Skin epidermis (tissue), 12 donors: ENCODE measurements around the gene ATP1B1.
"Not testable (repeated sequence)": the region's sequence is repeated elsewhere in the genome, so short reads cannot be mapped to it uniquely, and the experiment has no call there.

ENCODE experiments used
- H3K27ac ChIP-seq, 21 experiments: fragments of 200-600 bp; sonication (generic) in 11 of 21; one replicate each; pipeline ENCODE4 v1.5.0; 2020; ENCODE audit warnings: mild to moderate bottlenecking in 3 of 21, inconsistent platforms in 2 of 21, moderate library complexity in 2 of 21
- H3K4me3 ChIP-seq, 7 experiments: fragments of 200-600 bp; sonication (generic) in 2 of 7; one replicate each; pipeline ENCODE4 v1.5.0; 2020; ENCODE audit warnings: inconsistent platforms in 2 of 7, mild to moderate bottlenecking in 2 of 7, moderate library complexity in 1 of 7

The ATP1B1 gene

DNA sequence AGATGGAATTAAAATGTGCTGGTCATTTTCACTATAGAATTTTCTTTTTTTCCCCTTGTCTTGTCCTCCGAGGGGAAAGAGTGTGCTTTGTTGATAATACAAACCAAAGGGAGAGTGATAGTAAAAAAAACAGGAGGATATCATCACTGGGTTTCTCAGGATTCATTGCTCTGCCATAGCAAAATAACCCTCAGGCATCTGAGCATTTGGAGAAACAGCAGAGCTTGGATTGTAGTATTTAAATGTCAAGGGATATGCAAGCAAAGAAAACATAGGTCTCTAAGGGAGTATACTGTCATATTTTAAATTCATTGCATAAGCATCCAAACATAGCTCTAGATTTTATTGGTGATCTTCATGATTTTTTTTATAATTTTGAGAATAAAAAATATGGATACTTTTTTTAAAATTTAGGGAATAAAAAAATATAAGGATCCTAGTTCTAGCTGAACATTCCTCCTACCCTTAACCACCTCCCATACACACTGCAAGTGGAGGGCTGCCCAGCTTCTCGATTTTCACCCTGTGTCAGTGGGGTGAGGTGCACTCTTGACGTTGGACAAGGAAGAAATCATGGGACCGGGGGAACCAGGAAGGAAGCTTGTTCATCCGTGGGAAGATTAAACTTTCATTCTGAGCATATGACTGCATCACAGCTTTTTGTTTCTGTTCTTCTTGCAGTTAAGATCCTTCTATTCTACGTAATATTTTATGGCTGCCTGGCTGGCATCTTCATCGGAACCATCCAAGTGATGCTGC lies 4.4 kb downstream of the ATP1B1 start:
- Histone ChIP-seq H3K4me3 (no peak overlapping the region), H3K27ac (peak overlapping the region in 4 of 21 experiments; percentile 1 to 85 (median 31))

DNA sequence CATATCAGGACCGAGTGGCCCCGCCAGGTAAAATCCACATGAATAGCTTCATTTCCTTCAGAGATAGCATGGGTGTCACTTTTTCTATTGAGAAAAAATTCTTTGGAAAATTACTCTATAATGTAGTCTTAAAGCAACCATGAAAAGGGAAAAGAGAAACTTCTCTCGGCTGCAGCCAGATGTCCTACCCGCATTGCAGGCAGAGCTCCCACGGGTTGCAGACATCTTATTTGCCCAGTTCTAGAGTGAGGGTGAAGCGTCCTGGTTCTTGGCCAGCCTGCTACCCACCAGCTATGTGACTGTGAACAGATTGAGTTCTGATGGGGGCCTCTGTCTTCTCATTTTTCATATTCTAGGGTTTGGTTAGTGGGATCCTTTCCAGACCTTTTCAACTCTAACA lies 5.0 kb downstream of the ATP1B1 start:
- Histone ChIP-seq H3K27ac (peak overlapping the region in 2 of 21 experiments; percentile 1 to 9), H3K4me3 (no peak overlapping the region)

DNA sequence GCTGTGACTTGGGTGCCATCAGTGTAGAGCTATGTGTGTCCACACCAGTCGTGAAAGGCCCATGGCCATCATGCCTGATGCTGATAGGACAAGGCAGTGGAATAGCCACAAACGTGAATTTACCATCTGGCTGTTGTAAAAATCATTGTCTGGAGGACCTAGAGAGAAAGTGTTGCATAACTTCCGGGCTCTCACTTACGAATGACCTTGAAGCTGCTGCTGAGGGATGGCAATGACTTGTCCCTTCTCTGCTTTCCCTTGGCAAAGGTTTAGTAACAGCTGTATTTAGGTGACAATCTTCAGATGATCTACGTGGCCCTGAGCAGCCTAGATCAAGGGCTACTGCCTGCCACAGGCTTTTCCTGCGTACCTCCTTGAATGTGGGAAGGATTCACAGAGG lies 5.8 kb downstream of the ATP1B1 start:
- Histone ChIP-seq H3K27ac (peak overlapping the region in 1 of 21 experiments; percentile 9), H3K4me3 (no peak overlapping the region)

DNA sequence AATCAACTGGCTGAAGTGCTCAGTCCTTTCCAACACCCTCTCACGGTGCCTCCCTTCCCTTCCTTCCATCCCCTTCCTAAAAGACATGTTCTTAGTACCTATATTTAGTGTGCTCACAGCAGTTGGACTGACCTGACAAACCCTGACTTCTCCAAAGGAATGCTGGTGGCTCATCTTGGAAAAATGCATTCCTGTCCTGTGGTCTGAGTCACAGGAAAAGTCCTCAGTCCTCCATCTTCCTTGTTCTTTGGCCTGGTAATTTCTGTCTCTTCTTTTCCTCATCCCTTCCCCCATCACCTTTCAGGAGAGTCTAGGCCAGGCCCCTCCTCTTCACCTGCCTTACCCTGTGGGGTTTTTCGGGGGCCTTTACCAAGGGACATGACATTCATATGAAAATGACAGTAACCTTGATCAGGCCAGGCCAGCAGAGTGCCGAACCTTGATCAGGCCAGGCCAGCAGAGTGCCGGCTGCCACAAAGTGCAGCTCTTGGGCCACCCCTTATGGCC lies 7.2 kb downstream of the ATP1B1 start:
- Histone ChIP-seq H3K4me3 (no peak overlapping the region), H3K27ac (peak overlapping the region in 3 of 21 experiments; percentile 2 to 36 (median 16))

DNA sequence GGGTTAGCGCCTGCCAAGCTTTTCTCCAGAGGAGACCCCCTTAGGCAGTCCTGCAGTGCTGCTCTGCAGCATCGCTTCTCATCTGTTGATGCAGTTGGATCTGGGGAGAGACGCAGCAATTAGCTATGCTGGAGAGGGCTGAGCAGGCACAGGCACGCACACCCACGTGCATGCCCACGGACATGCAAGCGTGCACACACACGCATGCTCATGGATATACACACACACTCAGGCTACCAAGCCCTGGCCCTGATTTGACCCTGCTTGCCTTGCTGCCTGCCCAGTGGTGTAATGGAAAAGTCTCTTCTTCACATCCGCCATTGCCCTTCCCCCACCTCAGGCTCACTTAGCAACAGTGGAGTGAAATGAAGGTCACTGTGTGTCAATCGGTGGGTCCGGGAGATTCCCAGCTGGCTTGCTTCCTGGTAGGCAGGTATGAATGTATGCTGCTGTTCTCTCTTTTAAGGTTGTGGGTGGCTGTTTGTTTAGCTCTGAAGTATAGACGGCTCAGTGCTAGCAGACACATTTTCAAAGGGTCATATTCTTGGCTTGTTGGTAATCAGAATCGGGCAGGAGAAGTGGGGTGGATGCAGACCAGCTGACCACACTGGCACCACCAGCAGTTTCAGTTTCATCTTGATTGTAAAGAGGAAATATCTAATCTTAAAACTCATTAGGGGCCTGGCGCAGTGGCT lies 9.5 kb downstream of the ATP1B1 start:
- H3K27ac ChIP-seq = peak overlapping the region in 16 of 21 experiments; percentile 6 to 83 (median 50)

DNA sequence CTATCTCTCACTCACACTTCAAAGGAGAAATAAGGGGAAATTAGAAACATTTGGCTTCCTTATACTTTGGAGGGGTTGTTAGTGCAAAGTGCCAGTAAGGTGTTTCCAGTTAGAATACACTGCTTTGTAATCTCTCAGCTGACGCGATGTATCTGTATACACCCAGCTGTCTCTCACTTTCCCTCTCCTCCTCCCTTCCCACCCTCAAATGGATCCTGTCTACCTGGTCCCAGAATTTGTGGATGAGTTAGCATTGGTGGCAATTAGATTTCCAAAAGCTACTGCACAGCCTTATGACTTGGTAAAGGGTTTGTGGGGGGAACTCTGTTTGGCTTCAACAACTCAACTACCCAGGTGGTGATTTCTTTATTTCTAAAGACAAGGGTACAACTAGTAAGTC lies 10.5 kb downstream of the ATP1B1 start:
- H3K27ac ChIP-seq = peak overlapping the region in 5 of 21 experiments; percentile 14 to 51 (median 44)
- H3K4me3 ChIP-seq = no peak overlapping the region

More for the DNA sequence above, 9.5 kb downstream of the ATP1B1 start:
- peak overlapping the region in 2 of 7 experiments; percentile 5 to 13 for H3K4me3 ChIP-seq

DNA sequence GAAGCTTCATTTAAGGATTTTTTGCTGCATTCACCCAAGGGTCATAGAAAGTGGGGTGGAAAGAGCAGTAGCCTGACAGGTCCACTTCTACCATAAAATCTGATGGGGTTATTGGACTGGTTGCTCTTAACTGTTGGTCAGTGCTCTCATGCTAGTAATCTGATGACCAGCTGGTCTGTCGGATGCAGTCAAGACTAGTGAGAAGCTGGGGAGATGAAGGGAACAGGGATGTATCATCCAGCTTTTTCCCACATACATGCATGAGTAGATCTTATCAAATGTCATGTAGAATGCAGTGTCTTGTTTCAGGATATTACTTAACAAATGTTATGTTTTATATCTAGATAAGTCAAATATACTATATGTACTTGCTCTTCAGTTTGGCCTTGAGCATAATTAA lies 11.1 kb downstream of the ATP1B1 start:
- Histone ChIP-seq H3K27ac (peak overlapping the region in 1 of 21 experiments; percentile 14), H3K4me3 (no peak overlapping the region)

DNA sequence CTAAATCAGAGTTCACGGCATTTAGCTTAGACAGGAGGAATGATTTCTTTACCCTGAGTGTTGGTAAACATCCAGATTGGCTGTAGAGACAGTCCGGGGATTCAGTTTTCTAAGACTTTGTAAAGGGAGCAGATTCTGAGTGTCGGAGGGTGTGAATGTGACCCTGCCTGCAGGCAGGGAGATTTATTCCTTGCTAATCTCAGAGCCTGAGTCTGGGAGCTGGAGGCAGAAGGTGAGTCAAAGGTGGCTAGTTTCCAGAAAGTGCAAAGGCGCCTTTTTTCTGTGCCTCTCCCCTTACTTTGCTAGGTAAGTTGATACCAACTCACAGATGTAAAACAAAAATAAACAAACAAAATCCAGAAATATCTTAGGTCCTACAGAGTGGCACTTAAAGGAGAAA lies 11.7 kb downstream of the ATP1B1 start:
- Histone ChIP-seq H3K4me3 (no peak overlapping the region), H3K27ac (no peak overlapping the region)

DNA sequence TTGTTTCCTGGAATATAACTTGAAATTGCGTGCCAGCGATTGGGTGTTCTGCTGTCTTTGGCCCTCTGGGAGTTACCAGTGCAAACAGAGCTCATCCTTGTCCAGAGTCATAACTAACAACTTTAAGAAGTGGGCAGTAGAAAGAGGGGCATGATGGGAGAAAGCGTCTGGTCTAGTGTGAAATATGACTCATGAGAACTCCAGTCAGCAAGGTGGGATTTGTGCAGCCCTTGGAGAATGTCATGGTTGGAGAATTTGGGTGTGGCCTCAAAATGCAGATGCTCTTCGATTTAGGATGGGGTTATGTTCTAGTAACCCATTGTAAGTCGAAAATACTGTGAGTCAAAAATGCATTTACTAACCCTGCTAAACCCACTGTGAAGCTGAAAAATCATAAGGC lies 12.9 kb downstream of the ATP1B1 start:
- Histone ChIP-seq H3K27ac (no peak overlapping the region), H3K4me3 (no peak overlapping the region)

DNA sequence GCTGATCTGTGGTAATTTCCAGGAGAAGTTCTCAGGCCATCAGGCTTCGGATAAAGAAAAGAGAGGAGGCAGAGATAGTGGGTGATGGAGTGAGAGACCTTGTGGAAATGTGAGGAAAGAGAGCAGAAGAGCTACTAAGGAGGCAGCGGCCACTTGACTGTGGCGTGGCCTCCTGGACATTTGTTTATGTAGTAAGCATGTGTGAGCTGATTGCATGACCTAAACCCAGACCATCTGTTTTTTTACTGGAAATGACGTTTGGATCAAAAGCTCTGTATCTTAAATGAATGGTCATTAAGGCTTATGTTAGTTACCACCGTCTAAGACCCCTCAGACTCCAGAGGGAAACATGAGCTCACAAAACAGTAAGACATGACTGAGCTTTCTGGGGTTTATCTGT lies 13.6 kb downstream of the ATP1B1 start:
- H3K4me3 ChIP-seq = no peak overlapping the region
- H3K27ac ChIP-seq = peak overlapping the region in 2 of 21 experiments; percentile 0 to 17

DNA sequence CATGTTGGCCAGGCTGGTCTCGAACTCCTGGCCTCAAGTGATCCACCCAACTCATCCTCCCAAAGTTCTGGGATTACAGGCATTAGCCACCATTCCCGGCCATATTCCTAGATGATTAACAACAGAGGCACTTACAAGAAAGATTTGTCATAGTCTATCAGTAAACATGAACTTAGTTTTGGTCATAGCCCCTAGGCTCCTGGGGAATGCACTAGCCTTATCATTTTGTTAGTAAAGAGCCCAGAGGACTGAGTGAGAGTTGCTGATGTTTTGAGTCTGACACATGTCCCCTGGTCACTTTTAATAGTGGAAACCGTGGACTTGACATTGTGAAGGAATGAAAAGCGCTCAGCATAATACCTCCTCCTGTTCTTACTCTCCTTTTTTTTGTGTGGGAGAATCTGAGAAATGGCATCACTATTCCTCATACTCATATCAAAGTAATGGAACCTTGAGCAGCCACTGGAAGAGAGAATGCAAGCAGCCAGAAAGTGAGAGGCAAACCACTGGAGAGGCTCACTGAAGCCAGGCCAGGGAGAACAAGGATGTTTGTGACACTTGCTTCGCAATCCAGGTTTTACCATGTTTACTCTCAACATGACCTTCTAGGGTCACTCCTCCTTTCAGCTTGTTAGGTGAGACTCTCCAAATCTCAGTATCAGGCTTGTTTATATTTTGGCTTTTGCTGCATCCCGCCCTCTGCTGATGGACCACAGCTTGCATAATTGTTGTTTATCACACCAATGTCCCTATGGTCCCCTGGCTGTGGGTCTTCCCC lies 14.8 kb downstream of the ATP1B1 start:
- H3K4me3 ChIP-seq = no peak overlapping the region
- no peak overlapping the region for H3K27ac ChIP-seq

DNA sequence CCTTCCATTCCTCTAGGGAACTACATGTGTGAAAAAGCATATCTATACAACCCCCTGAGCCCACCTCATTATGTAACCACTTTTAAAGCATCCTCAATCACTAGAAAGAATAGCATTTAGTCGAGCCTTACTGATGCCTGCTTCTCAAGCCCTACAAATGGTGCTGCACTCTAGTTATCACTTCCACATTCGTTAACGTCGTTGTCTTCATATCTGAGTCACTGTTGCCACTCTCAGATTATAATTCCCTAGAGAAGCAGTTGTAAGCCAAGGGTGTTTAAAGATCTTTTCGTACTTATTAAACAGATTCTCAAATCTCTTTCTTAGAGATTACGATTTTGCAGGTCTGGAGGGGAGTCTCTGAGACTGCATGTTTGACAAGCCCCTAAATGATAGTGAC lies 16.5 kb downstream of the ATP1B1 start:
- Histone ChIP-seq H3K27ac (no peak overlapping the region), H3K4me3 (no peak overlapping the region)

DNA sequence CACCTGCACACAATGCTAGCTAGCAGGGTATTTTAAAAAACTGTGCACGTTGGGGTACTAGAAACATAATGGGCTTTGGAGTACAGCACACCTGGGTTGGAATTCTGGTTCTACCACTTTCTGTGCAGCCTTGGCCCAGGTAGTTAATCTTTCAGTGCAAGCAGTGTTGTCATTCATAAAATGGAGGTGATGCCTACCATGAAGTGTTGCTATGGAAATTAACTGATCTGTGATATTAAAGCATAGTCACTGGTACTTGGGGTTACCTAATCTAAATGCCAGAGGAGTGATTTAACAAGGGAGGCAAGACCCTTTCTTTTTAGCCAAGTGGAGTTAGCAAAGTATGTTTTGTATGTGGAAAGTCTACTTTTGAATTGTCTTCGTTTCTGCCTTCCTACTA lies 18.0 kb downstream of the ATP1B1 start:
- Histone ChIP-seq H3K27ac (no peak overlapping the region), H3K4me3 (no peak overlapping the region)

DNA sequence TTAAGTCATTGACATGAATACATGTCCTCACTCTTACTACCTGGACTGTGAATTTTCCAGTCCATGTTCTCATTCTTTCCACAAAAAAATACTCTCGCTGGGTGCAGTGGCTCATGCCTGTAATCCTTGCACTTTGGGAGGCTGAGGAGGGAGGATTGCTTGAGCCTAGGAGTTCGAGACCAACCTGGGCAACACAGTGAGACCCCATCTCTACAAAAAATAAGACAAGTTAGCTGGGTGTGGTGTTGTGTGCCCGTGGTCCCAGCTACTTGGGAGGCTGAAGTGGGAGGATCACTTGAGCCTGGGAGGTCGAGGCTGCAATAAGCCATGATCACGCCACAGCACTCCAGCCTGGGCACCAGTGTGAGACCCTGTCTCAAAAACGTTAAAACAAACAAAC lies 19.1 kb downstream of the ATP1B1 start:
- H3K27ac ChIP-seq, H3K4me3 ChIP-seq: not testable (repeated sequence)

DNA sequence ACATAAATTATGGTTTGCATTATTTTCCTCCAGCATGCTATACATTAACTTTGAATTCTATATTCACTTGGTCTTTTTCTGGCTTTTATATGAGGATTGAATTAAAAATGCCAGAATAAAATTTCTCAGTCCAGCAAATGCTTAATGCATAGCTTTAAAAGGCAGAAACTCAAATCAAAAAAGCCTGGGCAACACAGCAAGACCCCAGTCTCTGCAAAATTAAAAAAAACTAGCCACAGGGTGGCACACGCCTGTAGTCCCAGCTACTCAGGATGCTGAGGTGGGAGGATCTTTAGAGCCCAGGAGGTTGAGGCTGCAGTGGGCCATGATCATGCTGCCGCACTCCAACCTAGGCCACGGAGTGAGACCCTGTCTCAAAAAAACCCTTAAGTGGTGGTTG lies 19.8 kb downstream of the ATP1B1 start:
- H3K27ac ChIP-seq = no peak overlapping the region
- no peak overlapping the region for H3K4me3 ChIP-seq

DNA sequence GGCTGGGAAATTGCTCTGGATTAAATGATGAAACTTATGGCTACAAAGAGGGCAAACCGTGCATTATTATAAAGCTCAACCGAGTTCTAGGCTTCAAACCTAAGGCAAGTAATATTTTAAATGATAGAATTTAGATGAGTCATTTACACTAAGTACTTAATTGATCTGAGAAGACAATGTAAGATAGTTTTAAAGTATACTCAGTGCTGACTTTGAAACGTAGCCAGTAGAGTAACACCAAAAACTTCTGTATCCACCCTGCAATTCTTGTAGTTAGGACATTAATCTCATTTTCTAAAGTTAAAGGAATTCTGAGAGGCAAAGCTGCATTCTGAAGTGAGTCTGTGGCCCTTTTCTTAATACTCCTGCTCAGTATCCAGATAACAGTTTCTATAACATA lies 20.8 kb downstream of the ATP1B1 start:
- Histone ChIP-seq H3K4me3 (no peak overlapping the region), H3K27ac (peak overlapping the region in 1 of 21 experiments; percentile 9)

DNA sequence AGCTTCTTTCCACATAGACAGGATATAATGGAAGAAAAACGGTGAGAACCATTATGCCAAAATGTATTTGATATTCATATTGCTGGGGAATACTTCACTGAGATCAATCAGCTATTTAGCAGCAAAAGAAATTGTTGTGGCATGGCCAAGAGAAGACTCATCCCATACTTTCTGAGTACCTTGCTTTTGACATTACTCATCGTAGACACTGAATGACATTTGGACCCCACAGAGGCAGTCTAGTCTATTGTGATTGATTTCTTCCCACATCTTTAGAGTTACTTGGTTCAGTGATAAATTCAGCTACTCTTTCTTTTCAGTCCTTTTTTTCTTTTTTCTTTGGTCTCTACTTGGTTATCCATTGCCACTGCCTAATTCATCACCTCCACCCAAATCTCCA lies 22.1 kb downstream of the ATP1B1 start:
- Histone ChIP-seq H3K4me3 (no peak overlapping the region), H3K27ac (no peak overlapping the region)

DNA sequence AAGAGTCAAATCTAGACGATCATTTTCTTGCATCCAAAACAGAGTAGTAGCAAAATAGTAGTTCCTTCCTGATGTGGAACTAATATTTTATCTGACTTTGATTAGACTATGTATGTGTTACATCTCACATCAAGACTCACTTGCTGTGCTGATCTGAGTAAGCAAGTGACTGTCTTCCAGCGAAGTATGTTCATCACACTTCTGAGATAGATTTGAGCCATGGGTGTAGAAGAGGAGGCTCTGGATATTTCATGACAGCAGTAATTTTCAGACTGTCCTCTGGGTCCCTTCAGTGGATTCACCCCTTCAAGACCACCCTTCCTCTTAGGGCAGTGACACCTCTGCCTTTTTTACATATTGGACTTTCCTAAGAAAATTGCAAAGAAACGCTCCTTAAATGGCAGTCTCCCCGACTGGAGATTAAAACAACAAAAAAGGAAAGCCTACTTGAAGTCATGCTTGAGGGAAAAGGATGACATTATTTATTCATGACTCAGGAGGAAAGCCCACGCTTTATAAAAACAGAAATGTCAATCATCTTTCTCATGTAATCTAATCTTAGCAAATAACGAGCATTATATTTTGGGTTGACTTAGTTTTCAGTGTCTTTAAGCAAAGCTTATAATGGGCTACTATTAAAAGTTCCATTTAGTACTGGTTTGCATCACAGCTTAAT lies 22.8 kb downstream of the ATP1B1 start:
- Histone ChIP-seq H3K27ac (no peak overlapping the region), H3K4me3 (no peak overlapping the region)

DNA sequence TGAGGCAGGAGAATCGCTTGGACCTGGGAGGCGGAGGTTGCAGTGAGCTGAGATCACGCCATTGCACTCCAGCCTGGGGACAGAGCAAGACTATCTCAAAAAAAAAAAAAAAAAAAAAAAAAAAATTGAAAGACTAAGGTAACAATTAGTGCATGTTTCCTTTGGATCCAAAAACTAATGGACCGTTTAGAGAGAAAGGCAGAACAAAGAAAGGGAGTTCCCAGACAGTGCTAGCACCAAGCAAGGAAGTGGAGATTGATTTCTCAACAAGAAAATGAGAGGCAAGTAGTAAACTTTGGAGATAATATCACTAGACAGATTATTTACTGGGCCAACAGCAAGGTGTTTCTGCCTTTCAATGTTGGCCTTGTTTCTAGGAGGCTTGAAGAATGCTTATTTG lies 24.2 kb downstream of the ATP1B1 start:
- H3K4me3 ChIP-seq = no peak overlapping the region
- no peak overlapping the region for H3K27ac ChIP-seq
